AG04450 (cell line): ENCODE data around the gene RNF14. TPM values are rescaled to one million over a fixed set of nuclear protein-coding genes. Genes with fewer than 3 reads are reported as not detected.
A peak's percentile ranks its signal among the peaks of the same experiment; 100 is the strongest.

Experiments used
- CTCF ChIA-PET: fragments of 300-600, 350-600 bp; formaldehyde crosslinking; extraction: SDS; loops from one replicate; lab custom pipeline; 2022; ENCODE audit warnings: antibody characterized with exemption, inconsistent platforms; lab: Charles Lee
- POLR2A ChIA-PET: fragments of 350-600 bp; formaldehyde crosslinking; extraction: SDS; loops from one replicate; lab custom pipeline; 2021; ENCODE audit warnings: antibody characterized with exemption, inconsistent platforms; lab: Yijun Ruan, JAX
- DNase-seq: peaks from one replicate; pipeline ENCODE4 v3.0.0-alpha.2; 2011; ENCODE audit warnings: low read depth, low spot score
- H3K27ac ChIP-seq: one replicate; pipeline ENCODE4 v1.5.1; 2012; ENCODE audit warnings: low read depth, low read length, control low read depth
- H3K27me3 ChIP-seq: one replicate; pipeline ENCODE4 v1.6.0; 2012; ENCODE audit warnings: low read length; ENCODE audit not compliant: control insufficient read depth, insufficient read depth
- H3K4me3 ChIP-seq: 2 replicates; pipeline ENCODE4 v1.5.1; 2011; ENCODE audit warnings: mild to moderate bottlenecking, low read depth, low read length, control low read depth
- H3K9me3 ChIP-seq: 2 replicates; pipeline ENCODE4 v1.5.1; 2012; ENCODE audit warnings: low read length; ENCODE audit not compliant: control insufficient read depth, insufficient read depth
- polyA plus RNA-seq: library from polyadenylated mRNA; depleted of rRNA; stranded (reverse); fragments of >200 nt; gene quantifications from 2 replicates; pipeline ENCODE4 v1.2.3, GENCODE V29; 2011
- TF ChIP-seq, protein P1 (sequence below): IDR thresholded peaks from 2 replicates; pipeline ENCODE4 v1.5.1; 2011; ENCODE audit warnings: low read depth, low read length, control low read depth, inconsistent platforms

Gene RNF14
- polyA plus RNA-seq, 1 experiment = 38.1 TPM

DNA sequence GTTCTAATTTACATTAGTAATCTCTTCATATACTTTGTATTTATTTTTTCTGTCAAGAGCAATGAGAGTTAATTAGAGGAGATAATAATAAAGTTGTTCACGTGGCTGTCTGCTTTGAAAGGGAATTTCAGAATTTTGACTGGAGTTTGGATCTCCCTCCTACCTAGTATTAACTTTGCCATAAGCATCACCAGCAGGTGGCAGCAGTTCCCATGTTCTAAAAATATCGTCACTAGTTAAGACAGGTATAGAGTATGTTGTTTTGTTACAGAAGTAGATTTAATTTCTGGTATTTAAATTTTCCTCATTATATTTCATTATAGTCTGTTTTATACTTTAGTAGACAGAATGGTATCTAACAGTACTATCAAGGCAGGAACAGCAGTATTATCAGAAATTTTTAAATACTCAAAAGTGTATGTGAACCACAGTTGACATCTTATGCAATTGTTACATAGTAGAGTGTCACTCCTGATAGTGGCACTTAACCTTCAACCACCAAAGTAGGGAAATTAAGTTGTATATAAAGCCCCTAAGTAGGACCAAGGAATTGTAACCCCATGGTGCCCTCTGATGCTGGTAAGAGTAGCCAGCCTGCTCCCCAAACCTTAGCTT is 23.6 kb downstream of the RNF14 start:
- Histone ChIP-seq H3K27me3 (no peaks in the 10 kb centered on the region), H3K9me3 (no peaks in the 10 kb centered on the region), H3K27ac (no peak overlapping the region), H3K4me3 (no peak overlapping the region)
- no peak for DNase-seq
- CTCF ChIA-PET = interaction anchor here (0.6 to 11.2 kb wide), 8 partner anchors 8 to 277 kb away, joined by 3 to 165 read pairs (median 8); partner anchors contain the start of gene RNF14
- TF ChIP-seq, protein P1, sequence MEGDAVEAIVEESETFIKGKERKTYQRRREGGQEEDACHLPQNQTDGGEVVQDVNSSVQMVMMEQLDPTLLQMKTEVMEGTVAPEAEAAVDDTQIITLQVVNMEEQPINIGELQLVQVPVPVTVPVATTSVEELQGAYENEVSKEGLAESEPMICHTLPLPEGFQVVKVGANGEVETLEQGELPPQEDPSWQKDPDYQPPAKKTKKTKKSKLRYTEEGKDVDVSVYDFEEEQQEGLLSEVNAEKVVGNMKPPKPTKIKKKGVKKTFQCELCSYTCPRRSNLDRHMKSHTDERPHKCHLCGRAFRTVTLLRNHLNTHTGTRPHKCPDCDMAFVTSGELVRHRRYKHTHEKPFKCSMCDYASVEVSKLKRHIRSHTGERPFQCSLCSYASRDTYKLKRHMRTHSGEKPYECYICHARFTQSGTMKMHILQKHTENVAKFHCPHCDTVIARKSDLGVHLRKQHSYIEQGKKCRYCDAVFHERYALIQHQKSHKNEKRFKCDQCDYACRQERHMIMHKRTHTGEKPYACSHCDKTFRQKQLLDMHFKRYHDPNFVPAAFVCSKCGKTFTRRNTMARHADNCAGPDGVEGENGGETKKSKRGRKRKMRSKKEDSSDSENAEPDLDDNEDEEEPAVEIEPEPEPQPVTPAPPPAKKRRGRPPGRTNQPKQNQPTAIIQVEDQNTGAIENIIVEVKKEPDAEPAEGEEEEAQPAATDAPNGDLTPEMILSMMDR = peak; percentile 75
- POLR2A ChIA-PET = no interaction called here

DNA sequence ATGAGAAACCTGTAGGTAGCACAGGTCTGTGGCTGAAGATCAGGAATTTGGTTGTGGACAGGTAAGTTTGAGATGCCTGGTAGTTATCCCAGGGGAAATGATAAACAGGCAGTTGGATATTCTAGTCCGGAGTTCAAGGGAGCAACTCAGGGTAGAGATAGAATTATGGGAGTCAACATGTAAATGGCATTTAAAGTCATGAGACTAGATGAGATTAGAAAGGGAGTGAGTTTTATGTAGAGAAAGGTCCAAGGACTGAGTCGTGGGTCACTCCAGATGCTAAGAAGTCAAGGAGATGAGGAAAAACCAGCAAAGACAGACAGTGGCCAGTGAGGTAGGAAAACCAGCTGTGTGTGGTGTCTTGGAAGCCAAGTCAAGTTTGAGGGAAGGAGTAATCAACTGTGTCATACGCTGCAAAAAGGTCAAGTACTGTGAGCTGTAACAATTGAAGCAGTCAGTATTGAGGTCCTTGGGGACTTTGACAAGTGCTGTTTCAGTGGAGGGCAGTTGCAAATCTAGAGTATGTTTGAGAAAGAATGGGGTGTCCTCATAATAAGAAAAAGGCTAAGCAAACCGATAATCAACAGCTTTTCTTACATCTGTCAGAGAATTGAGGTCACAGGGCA is 25.7 kb downstream of the RNF14 start:
- Histone ChIP-seq H3K9me3 (no peaks in the 10 kb centered on the region), H3K4me3 (no peak overlapping the region), H3K27me3 (no peaks in the 10 kb centered on the region), H3K27ac (no peak overlapping the region)
- TF ChIP-seq, protein P1 = no peak
- DNase-seq = no peak
- ChIA-PET CTCF (interaction anchor here (1.4 to 11.2 kb wide), 3 partner anchors 18 to 151 kb away, joined by 5 to 165 read pairs (median 5); partner anchors contain the start of gene GNPDA1), POLR2A (interaction anchor here (0.7 to 1.2 kb wide), 2 partner anchors 18 to 26 kb away, joined by 3 to 4 read pairs; partner anchors contain the start of genes GNPDA1 and RNF14)

DNA sequence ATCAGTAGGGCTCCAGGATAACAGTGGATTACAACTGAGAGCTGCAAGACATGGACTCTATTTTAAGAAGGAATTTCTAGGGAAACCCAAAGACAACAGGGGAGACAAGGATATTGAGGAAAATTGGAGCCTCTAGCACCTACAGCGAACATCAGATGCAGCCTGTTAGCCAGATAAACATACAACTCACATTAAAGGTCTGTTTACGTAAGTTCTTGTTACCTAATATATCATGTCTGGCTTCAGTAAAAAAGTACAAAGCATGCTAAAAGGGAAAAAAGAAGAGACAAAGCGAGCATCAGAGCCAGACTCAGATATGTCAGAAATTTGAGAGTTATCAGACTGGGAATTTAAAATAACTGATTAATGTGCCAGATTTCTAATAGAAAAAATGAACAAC is 26.8 kb downstream of the RNF14 start:
- TF ChIP-seq, protein P1 = no peak
- H3K4me3 ChIP-seq = no peak overlapping the region
- ChIA-PET POLR2A (interaction anchor here (0.7 to 1.2 kb wide), 2 partner anchors 17 to 27 kb away, joined by 3 to 4 read pairs; partner anchors contain the start of genes GNPDA1 and RNF14), CTCF (interaction anchor here (0.9 to 11.2 kb wide), 3 partner anchors 17 to 150 kb away, joined by 3 to 165 read pairs (median 5); partner anchors contain the start of genes GNPDA1 and RNF14)
- no peaks in the 10 kb centered on the region for H3K27me3 ChIP-seq
- no peak overlapping the region for H3K27ac ChIP-seq
- no peaks in the 10 kb centered on the region for H3K9me3 ChIP-seq
- no peak for DNase-seq

DNA sequence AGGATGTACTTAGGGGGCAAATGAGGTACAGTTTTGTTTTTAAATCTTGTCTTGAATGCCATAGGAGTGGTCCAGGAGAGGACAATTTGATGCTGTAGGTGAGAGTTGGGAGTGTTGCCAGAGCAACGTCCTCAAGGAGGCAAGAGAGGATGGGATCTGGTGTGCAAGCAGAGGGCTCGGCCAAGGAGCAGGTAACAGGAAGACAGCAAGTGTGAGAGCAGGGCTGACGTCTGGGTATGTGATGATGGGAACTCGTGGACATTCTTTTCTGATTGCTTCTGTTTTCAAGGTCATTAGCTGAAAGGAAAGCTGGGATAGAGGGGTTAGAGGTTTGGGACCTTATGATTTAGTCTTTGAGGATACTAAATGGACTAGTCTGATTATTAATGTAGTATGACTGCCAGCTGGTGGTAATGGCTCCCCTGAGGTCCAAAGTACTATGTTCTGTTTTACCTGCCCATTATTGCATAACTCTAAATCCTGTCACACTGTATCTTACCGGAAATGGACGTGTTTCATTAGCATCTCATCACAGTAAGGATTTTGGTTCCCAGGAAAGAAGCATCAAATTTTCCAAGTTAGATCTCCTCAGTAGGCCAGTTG is 28.6 kb downstream of the RNF14 start:
- TF ChIP-seq, protein P1 = no peak
- no peaks in the 10 kb centered on the region for H3K27me3 ChIP-seq
- CTCF ChIA-PET = interaction anchor here (1.5 to 11.2 kb wide), 4 partner anchors 18 to 306 kb away, joined by 5 to 165 read pairs (median 6); partner anchors contain the start of gene RNF14
- no peak overlapping the region for H3K27ac ChIP-seq
- no peak for DNase-seq
- no peaks in the 10 kb centered on the region for H3K9me3 ChIP-seq
- H3K4me3 ChIP-seq = no peak overlapping the region
- POLR2A ChIA-PET = no interaction called here
